ENCODE measurements around the gene CAMTA1. TPM values are rescaled to one million over a fixed set of nuclear protein-coding genes. Genes with fewer than 3 reads are reported as not detected.

The CAMTA1 gene
- total RNA-seq, 1 donor from 2014 or later = 77.6 TPM

DNA sequence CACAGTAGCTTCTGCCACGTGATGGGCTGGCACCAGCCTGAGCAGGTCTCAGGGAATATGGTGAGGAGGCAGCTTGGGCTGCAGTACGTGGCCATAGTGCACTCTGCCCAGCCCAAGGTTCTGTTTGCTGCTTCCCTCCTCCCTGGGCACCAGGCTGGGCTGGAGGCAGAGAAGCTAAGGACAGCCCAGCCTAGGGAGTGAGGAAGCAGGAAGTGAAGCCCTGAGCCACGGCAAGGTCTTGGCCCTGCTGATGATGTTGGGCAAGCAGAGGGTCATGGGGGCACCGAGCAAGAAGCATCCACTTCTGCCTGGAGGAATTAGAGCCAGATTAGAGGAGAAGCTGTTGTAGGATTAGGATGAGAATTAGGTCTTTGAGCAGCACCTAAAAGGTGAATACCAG, 659.1 kb downstream of the CAMTA1 start:
- H2AFZ ChIP-seq (ENCODE audit: low read depth, low read length) = no peak overlapping the region
- no peaks in the 10 kb centered on the region for H3K9me3 ChIP-seq (ENCODE audit: insufficient read depth, low read depth, low read length)
- no peaks in the 10 kb centered on the region for H3K36me3 ChIP-seq (ENCODE audit: insufficient read depth, low read length)
- Mint-ChIP-seq H3K36me3 (ENCODE audit: low read depth, unreplicated experiment) (no peaks in the 10 kb centered on the region), H3K27me3 (ENCODE audit: low read depth, unreplicated experiment) (peaks cover 14% of the 10 kb centered on the region), H3K4me1 (ENCODE audit: low read depth, unreplicated experiment) (peaks cover 8% of the 10 kb centered on the region), H3K27ac (ENCODE audit: unreplicated experiment) (no peak overlapping the region), H3K4me3 (ENCODE audit: unreplicated experiment) (no peak overlapping the region), H3K9me3 (ENCODE audit: unreplicated experiment) (peaks cover 2% of the 10 kb centered on the region)
- H3K4me1 ChIP-seq (ENCODE audit: insufficient read depth, low read length) = no peaks in the 10 kb centered on the region
- TF ChIP-seq EZH2 (IDR thresholded peaks at IDR 0.05; ENCODE audit: insufficient read depth, low read length) = no peak
- TF ChIP-seq, protein P1, sequence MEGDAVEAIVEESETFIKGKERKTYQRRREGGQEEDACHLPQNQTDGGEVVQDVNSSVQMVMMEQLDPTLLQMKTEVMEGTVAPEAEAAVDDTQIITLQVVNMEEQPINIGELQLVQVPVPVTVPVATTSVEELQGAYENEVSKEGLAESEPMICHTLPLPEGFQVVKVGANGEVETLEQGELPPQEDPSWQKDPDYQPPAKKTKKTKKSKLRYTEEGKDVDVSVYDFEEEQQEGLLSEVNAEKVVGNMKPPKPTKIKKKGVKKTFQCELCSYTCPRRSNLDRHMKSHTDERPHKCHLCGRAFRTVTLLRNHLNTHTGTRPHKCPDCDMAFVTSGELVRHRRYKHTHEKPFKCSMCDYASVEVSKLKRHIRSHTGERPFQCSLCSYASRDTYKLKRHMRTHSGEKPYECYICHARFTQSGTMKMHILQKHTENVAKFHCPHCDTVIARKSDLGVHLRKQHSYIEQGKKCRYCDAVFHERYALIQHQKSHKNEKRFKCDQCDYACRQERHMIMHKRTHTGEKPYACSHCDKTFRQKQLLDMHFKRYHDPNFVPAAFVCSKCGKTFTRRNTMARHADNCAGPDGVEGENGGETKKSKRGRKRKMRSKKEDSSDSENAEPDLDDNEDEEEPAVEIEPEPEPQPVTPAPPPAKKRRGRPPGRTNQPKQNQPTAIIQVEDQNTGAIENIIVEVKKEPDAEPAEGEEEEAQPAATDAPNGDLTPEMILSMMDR (IDR thresholded peaks at IDR 0.05; ENCODE audit: insufficient read depth, low read depth, low read length) = no peak
- FAIRE-seq (no peak), DNase-seq (ENCODE audit: low read depth) (no peak)
- no peaks in the 10 kb centered on the region for H4K20me1 ChIP-seq (ENCODE audit: insufficient read depth, low read length)
- H3K4me3 ChIP-seq (ENCODE audit: insufficient read depth, low read depth, low read length) = no peak overlapping the region
- no peak overlapping the region for H3K27ac ChIP-seq (ENCODE audit: low read depth, low read length)
- H3K4me2 ChIP-seq (ENCODE audit: low read length) = no peak overlapping the region
- H3K79me2 ChIP-seq (ENCODE audit: insufficient read depth, low read length) = no peaks in the 10 kb centered on the region
- no peaks in the 10 kb centered on the region for H3K27me3 ChIP-seq (ENCODE audit: insufficient read depth, low read length)
- H3K9ac ChIP-seq (ENCODE audit: low read length) = no peak overlapping the region

DNA sequence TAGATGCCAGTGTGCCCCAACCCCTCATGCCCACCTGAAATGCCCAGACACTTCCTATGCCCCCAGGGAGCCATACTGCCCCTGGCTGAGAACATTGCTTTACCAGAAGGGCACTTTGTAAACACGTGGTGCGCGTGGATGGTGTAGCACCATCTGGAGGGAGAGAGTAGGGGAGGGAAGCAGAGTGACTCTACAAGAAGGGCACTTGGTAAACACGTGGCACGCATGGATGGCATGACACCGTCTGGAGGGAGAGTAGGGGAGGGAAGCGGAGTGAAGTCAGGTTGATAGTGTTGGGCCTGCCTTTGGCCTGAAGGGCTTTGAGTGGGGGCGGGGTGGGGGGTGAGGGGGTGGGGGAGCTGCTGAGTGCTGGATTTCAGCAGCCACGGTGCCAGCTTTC, 661.8 kb downstream of the CAMTA1 start:
- Histone ChIP-seq H3K4me1 (ENCODE audit: insufficient read depth, low read length) (no peaks in the 10 kb centered on the region), H3K9ac (ENCODE audit: low read length) (no peak overlapping the region), H4K20me1 (ENCODE audit: insufficient read depth, low read length) (no peaks in the 10 kb centered on the region), H3K27ac (ENCODE audit: low read depth, low read length) (no peak overlapping the region), H3K4me3 (ENCODE audit: insufficient read depth, low read depth, low read length) (no peak overlapping the region), H2AFZ (ENCODE audit: low read depth, low read length) (no peak overlapping the region), H3K36me3 (ENCODE audit: insufficient read depth, low read length) (no peaks in the 10 kb centered on the region), H3K4me2 (ENCODE audit: low read length) (no peak overlapping the region), H3K27me3 (ENCODE audit: insufficient read depth, low read length) (no peaks in the 10 kb centered on the region), H3K9me3 (ENCODE audit: insufficient read depth, low read depth, low read length) (no peaks in the 10 kb centered on the region), H3K79me2 (ENCODE audit: insufficient read depth, low read length) (no peaks in the 10 kb centered on the region)
- no peak for FAIRE-seq
- Mint-ChIP-seq H3K27me3 (ENCODE audit: low read depth, unreplicated experiment) (peaks cover 9% of the 10 kb centered on the region), H3K9me3 (ENCODE audit: unreplicated experiment) (no peaks in the 10 kb centered on the region), H3K27ac (ENCODE audit: unreplicated experiment) (no peak overlapping the region), H3K4me1 (ENCODE audit: low read depth, unreplicated experiment) (peaks cover 8% of the 10 kb centered on the region), H3K36me3 (ENCODE audit: low read depth, unreplicated experiment) (no peaks in the 10 kb centered on the region), H3K4me3 (ENCODE audit: unreplicated experiment) (no peak overlapping the region)
- TF ChIP-seq, protein P1 (IDR thresholded peaks at IDR 0.05; ENCODE audit: insufficient read depth, low read depth, low read length) = no peak
- no peak for TF ChIP-seq EZH2 (IDR thresholded peaks at IDR 0.05; ENCODE audit: insufficient read depth, low read length)
- no peak for DNase-seq (ENCODE audit: low read depth)

DNA sequence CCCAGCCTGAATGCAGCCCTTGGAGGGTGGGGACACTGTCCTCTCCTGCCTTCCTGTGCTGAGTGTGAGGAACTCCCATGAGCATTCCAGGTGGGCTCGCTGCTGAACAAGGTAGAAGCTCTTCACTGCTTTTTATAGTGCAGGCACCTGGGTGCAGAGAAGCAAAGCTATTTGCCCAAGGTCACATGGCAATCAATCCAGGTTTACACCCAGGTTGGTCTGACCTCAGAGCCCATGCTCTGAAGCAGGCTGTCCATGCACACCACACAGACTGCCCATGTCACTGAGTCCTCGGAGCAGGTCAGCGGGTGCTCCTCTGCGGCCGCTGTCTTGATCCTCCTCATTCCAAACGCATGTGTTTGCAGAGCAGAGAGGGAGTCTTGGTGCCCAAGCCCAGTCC, 662.5 kb downstream of the CAMTA1 start:
- H3K4me1 Mint-ChIP-seq (ENCODE audit: low read depth, unreplicated experiment) = peaks cover 8% of the 10 kb centered on the region
- no peaks in the 10 kb centered on the region for H4K20me1 ChIP-seq (ENCODE audit: insufficient read depth, low read length)
- H3K4me3 ChIP-seq (ENCODE audit: insufficient read depth, low read depth, low read length) = no peak overlapping the region
- no peaks in the 10 kb centered on the region for H3K9me3 Mint-ChIP-seq (ENCODE audit: unreplicated experiment)
- no peak overlapping the region for H3K4me2 ChIP-seq (ENCODE audit: low read length)
- no peaks in the 10 kb centered on the region for H3K36me3 ChIP-seq (ENCODE audit: insufficient read depth, low read length)
- H3K79me2 ChIP-seq (ENCODE audit: insufficient read depth, low read length) = no peaks in the 10 kb centered on the region
- H3K36me3 Mint-ChIP-seq (ENCODE audit: low read depth, unreplicated experiment) = no peaks in the 10 kb centered on the region
- no peaks in the 10 kb centered on the region for H3K9me3 ChIP-seq (ENCODE audit: insufficient read depth, low read depth, low read length)
- H2AFZ ChIP-seq (ENCODE audit: low read depth, low read length) = no peak overlapping the region
- no peaks in the 10 kb centered on the region for H3K4me1 ChIP-seq (ENCODE audit: insufficient read depth, low read length)
- H3K4me3 Mint-ChIP-seq (ENCODE audit: unreplicated experiment) = no peak overlapping the region
- no peak overlapping the region for H3K27ac Mint-ChIP-seq (ENCODE audit: unreplicated experiment)
- no peak overlapping the region for H3K27ac ChIP-seq (ENCODE audit: low read depth, low read length)
- H3K9ac ChIP-seq (ENCODE audit: low read length) = no peak overlapping the region
- DNase-seq (ENCODE audit: low read depth) (no peak), FAIRE-seq (no peak)
- no peak for TF ChIP-seq EZH2 (IDR thresholded peaks at IDR 0.05; ENCODE audit: insufficient read depth, low read length)
- TF ChIP-seq, protein P1 (IDR thresholded peaks at IDR 0.05; ENCODE audit: insufficient read depth, low read depth, low read length) = no peak
- H3K27me3 Mint-ChIP-seq (ENCODE audit: low read depth, unreplicated experiment) = peaks cover 10% of the 10 kb centered on the region
- no peaks in the 10 kb centered on the region for H3K27me3 ChIP-seq (ENCODE audit: insufficient read depth, low read length)

Measured in astrocyte (in vitro differentiated cells and primary cell).